Activated CD8-positive, alpha-beta memory T cell treated with anti-CD3 and anti-CD28 coated beads, Interleukin-2, amount 10 ng/mL, durations not matched to agents 7 days and 5 days (primary cell): ENCODE measurements around the gene NLRC3. TPM values are rescaled to one million over a fixed set of nuclear protein-coding genes. Genes with fewer than 3 reads are reported as not detected.
"Not testable (repeated sequence)": the region's sequence is repeated elsewhere in the genome, so short reads cannot be mapped to it uniquely, and the experiment has no call there.

Experiments used
- ATAC-seq: fragments of 150-1000 bp; cut with Tn5 transposase; one replicate; pipeline ENCODE4 v1.10.0; 2021; ENCODE audit warnings: moderate library complexity
- CTCF ChIA-PET: fragments of 350-600 bp; sonication (Branson Sonifier 250); formaldehyde crosslinking; loops from one replicate; lab custom pipeline; 2021; ENCODE audit warnings: antibody characterized with exemption; lab: Charles Lee
- DNase-seq: peaks from one replicate; pipeline ENCODE4 v3.0.0-alpha.2; 2020
- H3K27ac Mint-ChIP-seq: one replicate; pipeline ENCODE4 v1.8.0; 2021; ENCODE audit warnings: mild to moderate bottlenecking, mixed read lengths
- H3K27me3 Mint-ChIP-seq: one replicate; pipeline ENCODE4 v1.8.0; 2021; ENCODE audit warnings: mixed read lengths
- H3K36me3 Mint-ChIP-seq: one replicate; pipeline ENCODE4 v1.8.0; 2021; ENCODE audit warnings: mild to moderate bottlenecking, mixed read lengths
- H3K4me1 Mint-ChIP-seq: one replicate; pipeline ENCODE4 v1.8.0; 2021; ENCODE audit warnings: mixed read lengths
- H3K4me3 Mint-ChIP-seq: one replicate; pipeline ENCODE4 v1.8.0; 2021; ENCODE audit warnings: mild to moderate bottlenecking, moderate library complexity, mixed read lengths
- H3K9me3 Mint-ChIP-seq: one replicate; pipeline ENCODE4 v1.8.0; 2022; ENCODE audit warnings: low read depth, mixed read lengths
- total RNA-seq, 2 experiments: library from RNA; stranded (reverse); gene quantifications; one replicate each; pipeline ENCODE4 v1.2.3, GENCODE V29; 2021

The NLRC3 gene
- total RNA-seq, 2 experiments from 2014 or later, result 77.2 to 116 TPM

GRCh38 chr16:3542601-3543373, 34.4 kb downstream of the NLRC3 start:
- no peak overlapping the region for H3K4me3 Mint-ChIP-seq
- CTCF ChIA-PET, result no interaction called here
- ATAC-seq (no peak), DNase-seq (no peak)
- H3K4me1 Mint-ChIP-seq, result no peaks in the 10 kb centered on the region
- H3K9me3 Mint-ChIP-seq, result no peaks in the 10 kb centered on the region
- H3K27me3 Mint-ChIP-seq, result no peaks in the 10 kb centered on the region
- H3K36me3 Mint-ChIP-seq, result peaks cover 48% of the 10 kb centered on the region
- H3K27ac Mint-ChIP-seq, result no peak overlapping the region

- no peaks in the 10 kb centered on the region for H3K4me1 Mint-ChIP-seq
Observed at GRCh38 chr16:3541527-3542155, 35.6 kb downstream of the NLRC3 start.

GRCh38 chr16:3538222-3538621, 39.0 kb downstream of the NLRC3 start:
- DNase-seq (no peak), ATAC-seq (no peak)
- CTCF ChIA-PET, result no interaction called here
- H3K9me3 Mint-ChIP-seq, result no peaks in the 10 kb centered on the region
- H3K36me3 Mint-ChIP-seq, result peaks cover 25% of the 10 kb centered on the region
- no peak overlapping the region for H3K4me3 Mint-ChIP-seq
- no peaks in the 10 kb centered on the region for H3K27me3 Mint-ChIP-seq
- H3K4me1 Mint-ChIP-seq, result no peaks in the 10 kb centered on the region
- H3K27ac Mint-ChIP-seq, result no peak overlapping the region

More at GRCh38 chr16:3541527-3542155, 35.6 kb downstream of the NLRC3 start:
- ATAC-seq (no peak), DNase-seq (no peak)
- Mint-ChIP-seq H3K27me3 (no peaks in the 10 kb centered on the region), H3K36me3 (peaks cover 41% of the 10 kb centered on the region), H3K9me3 (no peaks in the 10 kb centered on the region), H3K27ac (no peak overlapping the region), H3K4me3 (no peak overlapping the region)
- CTCF ChIA-PET, result interaction anchor here (0.6 kb wide), 1 partner anchor 140 kb away, joined by 3 read pairs; no protein-coding TSS in a partner anchor

GRCh38 chr16:3536851-3537250, 40.4 kb downstream of the NLRC3 start:
- peaks cover 20% of the 10 kb centered on the region for H3K36me3 Mint-ChIP-seq
- H3K27me3 Mint-ChIP-seq, result no peaks in the 10 kb centered on the region
- no peak overlapping the region for H3K4me3 Mint-ChIP-seq
- H3K27ac Mint-ChIP-seq, result no peak overlapping the region
- H3K4me1 Mint-ChIP-seq, result no peaks in the 10 kb centered on the region
- DNase-seq, result no peak
- no peaks in the 10 kb centered on the region for H3K9me3 Mint-ChIP-seq
- CTCF ChIA-PET, result no interaction called here
- ATAC-seq, result no peak

GRCh38 chr16:3536271-3536731, 40.9 kb downstream of the NLRC3 start:
- no peaks in the 10 kb centered on the region for H3K27me3 Mint-ChIP-seq
- CTCF ChIA-PET, result no interaction called here
- ATAC-seq, result no peak
- H3K4me3 Mint-ChIP-seq, result no peak overlapping the region
- H3K9me3 Mint-ChIP-seq, result no peaks in the 10 kb centered on the region
- H3K36me3 Mint-ChIP-seq, result peaks cover 20% of the 10 kb centered on the region
- DNase-seq, result no peak
- H3K27ac Mint-ChIP-seq, result peak overlapping the region; percentile 37
- no peaks in the 10 kb centered on the region for H3K4me1 Mint-ChIP-seq

GRCh38 chr16:3534126-3534525, 43.1 kb downstream of the NLRC3 start:
- Mint-ChIP-seq H3K27me3 (no peaks in the 10 kb centered on the region), H3K27ac (no peak overlapping the region), H3K4me3 (no peak overlapping the region), H3K36me3 (peaks cover 4% of the 10 kb centered on the region), H3K4me1 (no peaks in the 10 kb centered on the region), H3K9me3 (no peaks in the 10 kb centered on the region)
- CTCF ChIA-PET, result no interaction called here
- ATAC-seq (no peak), DNase-seq (no peak)

GRCh38 chr16:3532741-3533140, 44.5 kb downstream of the NLRC3 start:
- CTCF ChIA-PET, result no interaction called here
- Mint-ChIP-seq H3K4me3 (no peak overlapping the region), H3K9me3 (no peaks in the 10 kb centered on the region), H3K27me3 (no peaks in the 10 kb centered on the region), H3K4me1 (peaks cover 5% of the 10 kb centered on the region), H3K36me3 (peaks cover 7% of the 10 kb centered on the region), H3K27ac (no peak overlapping the region)
- DNase-seq (no peak), ATAC-seq (no peak)

- ATAC-seq (peak; percentile 35), DNase-seq (no peak)
- no peaks in the 10 kb centered on the region for H3K27me3 Mint-ChIP-seq
- peaks cover 14% of the 10 kb centered on the region for H3K4me1 Mint-ChIP-seq
- no peak overlapping the region for H3K4me3 Mint-ChIP-seq
- CTCF ChIA-PET, result no interaction called here
- no peaks in the 10 kb centered on the region for H3K9me3 Mint-ChIP-seq
- peaks cover 7% of the 10 kb centered on the region for H3K36me3 Mint-ChIP-seq
- no peak overlapping the region for H3K27ac Mint-ChIP-seq
Observed at GRCh38 chr16:3530371-3530914, 46.8 kb downstream of the NLRC3 start.

GRCh38 chr16:3529175-3529574, 48.0 kb downstream of the NLRC3 start:
- peaks cover 9% of the 10 kb centered on the region for H3K36me3 Mint-ChIP-seq

GRCh38 chr16:3528406-3528805, 48.8 kb downstream of the NLRC3 start:
- CTCF ChIA-PET, result interaction anchor here (0.6 to 1.7 kb wide), 4 partner anchors 19 to 454 kb away, joined by 3 to 10 read pairs (median 4); no protein-coding TSS in a partner anchor
- Mint-ChIP-seq H3K4me1 (peaks cover 14% of the 10 kb centered on the region), H3K27ac (peak overlapping the region; percentile 11)

More at GRCh38 chr16:3529175-3529574, 48.0 kb downstream of the NLRC3 start:
- no peak for DNase-seq
- Mint-ChIP-seq H3K27ac (no peak overlapping the region), H3K9me3 (no peaks in the 10 kb centered on the region), H3K27me3 (no peaks in the 10 kb centered on the region), H3K4me1 (peaks cover 14% of the 10 kb centered on the region), H3K4me3 (no peak overlapping the region)
- CTCF ChIA-PET, result interaction anchor here (0.6 to 1.7 kb wide), 2 partner anchors 98 to 455 kb away, joined by 3 to 4 read pairs; no protein-coding TSS in a partner anchor
- ATAC-seq, result no peak

GRCh38 chr16:3527216-3527829, 49.9 kb downstream of the NLRC3 start:
- not testable (repeated sequence) for H3K9me3 Mint-ChIP-seq, H3K27ac Mint-ChIP-seq, H3K4me3 Mint-ChIP-seq, H3K27me3 Mint-ChIP-seq, ATAC-seq
- peaks cover 21% of the 10 kb centered on the region for H3K36me3 Mint-ChIP-seq
- CTCF ChIA-PET, result interaction anchor here (0.7 to 2.4 kb wide), 11 partner anchors 8 to 352 kb away, joined by 3 to 13 read pairs (median 4); no protein-coding TSS in a partner anchor
- DNase-seq, result peak; percentile 76
- peaks cover 14% of the 10 kb centered on the region for H3K4me1 Mint-ChIP-seq

More at GRCh38 chr16:3528406-3528805, 48.8 kb downstream of the NLRC3 start:
- DNase-seq (no peak), ATAC-seq (no peak)
- no peak overlapping the region for H3K4me3 Mint-ChIP-seq
- no peaks in the 10 kb centered on the region for H3K27me3 Mint-ChIP-seq
- no peaks in the 10 kb centered on the region for H3K9me3 Mint-ChIP-seq
- peaks cover 13% of the 10 kb centered on the region for H3K36me3 Mint-ChIP-seq

GRCh38 chr16:3525951-3526350, 51.3 kb downstream of the NLRC3 start:
- CTCF ChIA-PET, result interaction anchor here (1.0 to 2.4 kb wide), 4 partner anchors 12 to 128 kb away, joined by 4 to 13 read pairs (median 4); partner anchors contain the start of gene DNASE1
- peaks cover 14% of the 10 kb centered on the region for H3K4me1 Mint-ChIP-seq

GRCh38 chr16:3523281-3523680, 53.9 kb downstream of the NLRC3 start:
- no peaks in the 10 kb centered on the region for H3K9me3 Mint-ChIP-seq
- H3K4me3 Mint-ChIP-seq, result no peak overlapping the region
- H3K27me3 Mint-ChIP-seq, result no peaks in the 10 kb centered on the region
- no peak for ATAC-seq
- no peak for DNase-seq
- no peak overlapping the region for H3K27ac Mint-ChIP-seq
- peaks cover 14% of the 10 kb centered on the region for H3K4me1 Mint-ChIP-seq
- CTCF ChIA-PET, result no interaction called here
- peaks cover 22% of the 10 kb centered on the region for H3K36me3 Mint-ChIP-seq

More at GRCh38 chr16:3525951-3526350, 51.3 kb downstream of the NLRC3 start:
- H3K27ac Mint-ChIP-seq, result no peak overlapping the region
- peaks cover 22% of the 10 kb centered on the region for H3K36me3 Mint-ChIP-seq
- H3K9me3 Mint-ChIP-seq, result no peaks in the 10 kb centered on the region
- ATAC-seq (no peak), DNase-seq (no peak)
- H3K4me3 Mint-ChIP-seq, result no peak overlapping the region
- no peaks in the 10 kb centered on the region for H3K27me3 Mint-ChIP-seq
